H1 (cell line): Measurements from ENCODE around the gene THADA. TPM values are rescaled to one million over a fixed set of nuclear protein-coding genes. Genes with fewer than 3 reads are reported as not detected.

Experiments
- CTCF ChIA-PET: fragments of 300-600 bp; sonication (Branson Sonifier 250); formaldehyde crosslinking; loops from one replicate; lab custom pipeline; 2021; ENCODE audit not compliant: partially characterized antibody; lab: Charles Lee
- POLR2A ChIA-PET: fragments of 300-600 bp; sonication (Branson Sonifier 250); formaldehyde crosslinking; loops from one replicate; lab custom pipeline; 2021; ENCODE audit warnings: inconsistent platforms; ENCODE audit not compliant: partially characterized antibody; lab: Charles Lee
- DNase-seq, 2 experiments: peaks; one replicate each; pipeline versions ENCODE4 v3.0.0 to v3.0.0-alpha.2; 2010 to 2022; ENCODE audit warnings: low spot score in 2 of 2, low read depth in 1 of 2, mixed read lengths in 1 of 2
- FAIRE-seq: peaks from 2 replicates; lab custom pipeline; 2011; peaks lifted over from hg19 to GRCh38; lab: Jason Lieb, UNC
- H2AFZ ChIP-seq: 2 replicates; pipeline ENCODE4 v1.8.1; 2012; ENCODE audit warnings: low read length, inconsistent platforms
- H2AK5ac ChIP-seq: 2 replicates; pipeline ENCODE4 v1.6.1; 2013; ENCODE audit warnings: low read depth, low read length
- H2BK120ac ChIP-seq: replicated peaks from 2 replicates; pipeline ENCODE3; 2013; ENCODE audit warnings: low read depth, low read length, inconsistent platforms
- H2BK12ac ChIP-seq: 2 replicates; pipeline ENCODE4 v1.6.1; 2013; ENCODE audit warnings: low read depth, low read length
- H2BK15ac ChIP-seq: 2 replicates; pipeline ENCODE4 v1.6.1; 2013; ENCODE audit warnings: low read length
- H2BK20ac ChIP-seq: 2 replicates; pipeline ENCODE4 v1.6.1; 2013; ENCODE audit warnings: low read length
- H2BK5ac ChIP-seq: 2 replicates; pipeline ENCODE4 v1.6.1; 2013; ENCODE audit warnings: low read depth, low read length
- H3K14ac ChIP-seq: 2 replicates; pipeline ENCODE4 v1.6.1; 2013; ENCODE audit warnings: inconsistent platforms; ENCODE audit not compliant: insufficient read length
- H3K18ac ChIP-seq: 2 replicates; pipeline ENCODE4 v1.6.1; 2013; ENCODE audit warnings: low read length; ENCODE audit errors: extremely low read depth
- H3K23ac ChIP-seq: 2 replicates; pipeline ENCODE4 v1.6.1; 2013; ENCODE audit warnings: inconsistent platforms; ENCODE audit not compliant: insufficient read length
- H3K23me2 ChIP-seq: 2 replicates; pipeline ENCODE4 v1.6.1; 2013; ENCODE audit warnings: low read depth, low read length
- H3K27ac ChIP-seq: 2 replicates; pipeline ENCODE4 v1.6.1; 2011; ENCODE audit warnings: low read depth, low read length, inconsistent platforms
- H3K27me3 ChIP-seq, 4 experiments: replicated peaks in 1 of 4; 1 replicate in 1 of 4; 2 replicates in 3 of 4; pipeline versions ENCODE4 v1.6.1 to v1.8.1; 2011 to 2013; ENCODE audit warnings: low read length in 3 of 4, mild to moderate bottlenecking in 3 of 4, inconsistent platforms in 2 of 4, mixed read lengths in 2 of 4, moderate library complexity in 1 of 4; ENCODE audit not compliant: control insufficient read depth in 3 of 4, insufficient read depth in 3 of 4; ENCODE audit errors: extremely low read depth in 1 of 4
- H3K36me3 ChIP-seq, 4 experiments: 2 replicates each; pipeline versions ENCODE4 v1.6.1 to v1.8.1; 2011 to 2013; ENCODE audit warnings: mild to moderate bottlenecking in 4 of 4, low read length in 3 of 4, moderate library complexity in 2 of 4, control low read depth in 1 of 4, inconsistent platforms in 1 of 4; ENCODE audit not compliant: insufficient read depth in 4 of 4, control insufficient read depth in 2 of 4
- H3K4ac ChIP-seq: replicated peaks from 2 replicates; pipeline ENCODE3; 2013; ENCODE audit warnings: low read length, low read depth, mixed read lengths, inconsistent platforms; ENCODE audit not compliant: insufficient read length
- H3K4me1 ChIP-seq, 4 experiments: replicated peaks in 1 of 4; 1 replicate in 1 of 4; 2 replicates in 3 of 4; pipeline versions ENCODE4 v1.6.1 to v1.8.1; 2011 to 2013; ENCODE audit warnings: low read length in 3 of 4, inconsistent platforms in 2 of 4, mixed read lengths in 1 of 4; ENCODE audit not compliant: insufficient read depth in 4 of 4, control insufficient read depth in 3 of 4
- H3K4me2 ChIP-seq, 2 experiments: 2 replicates each; pipeline versions ENCODE4 v1.6.1 to v1.8.1; 2011 to 2013; ENCODE audit warnings: low read depth in 2 of 2, low read length in 2 of 2, control low read depth in 1 of 2, inconsistent platforms in 1 of 2, mild to moderate bottlenecking in 1 of 2; ENCODE audit not compliant: insufficient read depth in 1 of 2
- H3K4me3 ChIP-seq, 4 experiments: fragments of 200-600, 300-600 bp in 1 of 4; sonication (generic), shearing (Covaris generic), sonication (Bioruptor Twin) in 1 of 4; 2 replicates each; pipeline versions ENCODE4 v1.5.1 to v1.8.1; 2011 to 2016; ENCODE audit warnings: low read length in 4 of 4, low read depth in 3 of 4, control low read depth in 2 of 4, inconsistent platforms in 2 of 4, mild to moderate bottlenecking in 2 of 4, mixed read lengths in 1 of 4, moderate library complexity in 1 of 4; ENCODE audit not compliant: insufficient read depth in 2 of 4; ENCODE audit errors: extremely low read depth in 1 of 4
- H3K56ac ChIP-seq: replicated peaks from 2 replicates; pipeline ENCODE3; 2013; ENCODE audit warnings: low read depth, mild to moderate bottlenecking, mixed read lengths, low read length, inconsistent platforms; ENCODE audit not compliant: insufficient read length
- H3K79me1 ChIP-seq: 2 replicates; pipeline ENCODE4 v1.6.1; 2013; ENCODE audit warnings: low read depth, low read length, control low read depth
- H3K79me2 ChIP-seq, 2 experiments: 2 replicates each; pipeline versions ENCODE4 v1.6.1 to v1.8.1; 2012 to 2013; ENCODE audit warnings: low read length in 2 of 2, mild to moderate bottlenecking in 2 of 2, inconsistent platforms in 1 of 2; ENCODE audit not compliant: insufficient read depth in 2 of 2, control insufficient read depth in 1 of 2
- H3K9ac ChIP-seq, 4 experiments: replicated peaks in 1 of 4; 1 replicate in 1 of 4; 2 replicates in 3 of 4; pipeline versions ENCODE4 v1.6.1 to v1.8.1; 2011 to 2013; ENCODE audit warnings: low read depth in 3 of 4, low read length in 3 of 4, control low read depth in 2 of 4, mild to moderate bottlenecking in 2 of 4, moderate library complexity in 2 of 4, inconsistent platforms in 1 of 4; ENCODE audit errors: extremely low read depth in 1 of 4
- H3K9me3 ChIP-seq, 2 experiments: 2 replicates each; pipeline versions ENCODE4 v1.6.1 to v1.8.1; 2012 to 2013; ENCODE audit warnings: mild to moderate bottlenecking in 2 of 2, moderate library complexity in 2 of 2, control low read depth in 1 of 2, inconsistent platforms in 1 of 2, low read depth in 1 of 2, low read length in 1 of 2, mixed read lengths in 1 of 2; ENCODE audit not compliant: insufficient read depth in 2 of 2
- H4K20me1 ChIP-seq, 2 experiments: replicated peaks in 1 of 2; 2 replicates each; pipeline versions ENCODE3 to v1.8.1; 2011 to 2013; ENCODE audit warnings: inconsistent platforms in 2 of 2, low read length in 2 of 2, mild to moderate bottlenecking in 1 of 2; ENCODE audit not compliant: insufficient read depth in 2 of 2, control insufficient read depth in 1 of 2
- H4K5ac ChIP-seq: 2 replicates; pipeline ENCODE4 v1.6.1; 2013; ENCODE audit warnings: low read length, low read depth, mixed read lengths, inconsistent platforms; ENCODE audit not compliant: insufficient read length
- H4K8ac ChIP-seq: 2 replicates; pipeline ENCODE4 v1.8.0; 2013; ENCODE audit warnings: mild to moderate bottlenecking, moderate library complexity, low read length, inconsistent platforms; ENCODE audit not compliant: insufficient read depth; ENCODE audit errors: extremely low read depth
- H4K91ac ChIP-seq: replicated peaks from 2 replicates; pipeline ENCODE3; 2013; ENCODE audit warnings: low read length, mixed read lengths, inconsistent platforms; ENCODE audit not compliant: insufficient read length
- SAP30 ChIP-seq: fragments of 300-600 bp; sonication (generic); IDR thresholded peaks from 2 replicates; pipeline ENCODE4 v1.7.1; 2012; ENCODE audit warnings: low read length, moderate library complexity, mild to moderate bottlenecking, inconsistent platforms; ENCODE audit not compliant: insufficient read depth, insufficient replicate concordance
- SIX5 ChIP-seq: IDR thresholded peaks from 2 replicates; pipeline ENCODE4 v1.6.1; 2011; ENCODE audit warnings: mild to moderate bottlenecking, low read depth, low read length
- WGBS, 2 experiments: shearing (Covaris generic) in 1 of 2; methylation state at CpG; one replicate each; pipeline versions ENCODE4 v1.1.6 to v1.1.7; 2013 to 2015; ENCODE audit warnings: low lambda C conversion rate in 2 of 2, mixed read lengths in 2 of 2, inconsistent platforms in 1 of 2, low coverage in 1 of 2, missing lambda C conversion rate in 1 of 2; ENCODE audit not compliant: insufficient replicate concordance in 2 of 2, insufficient coverage in 1 of 2, insufficient read length in 1 of 2; ENCODE audit errors: extremely low coverage in 1 of 2, missing lambda C conversion rate in 1 of 2; 5-methylcytosine and 5-hydroxymethylcytosine counted together
- polyA plus RNA-seq, 7 experiments: library from polyadenylated mRNA; depleted of rRNA in 3 of 7; stranded (reverse) in 5 of 7; unstranded in 2 of 7; fragments of >200 nt in 5 of 7; fragments of 200-250 nt in 2 of 7; gene quantifications; 1 replicate in 5 of 7; 2 replicates in 1 of 7; 4 replicates in 1 of 7; pipeline versions ENCODE4 v1.2.1 to v1.2.3, GENCODE V29; 2011 to 2013; ENCODE audit warnings: missing spikeins in 2 of 7, mixed read lengths in 2 of 7
- total RNA-seq: library from RNA; stranded (reverse); fragmentation: NEBNext Ultra II Directional; extraction: Animal tissue kit (Norgen Biotek cat#: 25700); gene quantifications from 2 replicates; pipeline ENCODE4 v1.2.1, GENCODE V29; 2021

The THADA gene
- total and polyA plus RNA-seq, 2 of the 8 experiments (the other 6 are each of a cell fraction or from before 2014, with no cell fraction given) = 22.4 to 26.8 TPM

DNA sequence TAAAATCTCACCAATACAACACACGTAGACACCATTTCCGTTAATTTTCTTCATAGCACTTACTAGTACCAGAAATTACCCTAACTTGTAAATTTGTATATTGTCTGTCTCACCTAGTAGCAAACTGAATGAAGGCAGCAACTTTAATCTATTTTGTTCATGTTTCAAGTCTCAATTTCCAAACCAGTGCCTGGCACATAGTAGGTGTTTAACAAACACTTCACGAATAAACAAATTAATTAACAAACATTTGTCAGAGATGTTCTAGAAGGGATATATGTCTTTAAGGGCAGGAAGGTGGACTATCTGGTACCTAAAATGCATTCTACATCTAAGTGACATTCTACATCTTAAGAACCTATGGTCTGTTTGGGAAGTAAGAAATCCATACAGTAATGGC lies 963 bp downstream of the THADA start:
- FAIRE-seq = no peak
- Histone ChIP-seq H3K9me3 (no peaks in the 10 kb centered on the region), H3K56ac (no peak overlapping the region), H3K23ac (no peak overlapping the region), H2BK12ac (no peak overlapping the region), H3K27ac (no peak overlapping the region), H2AK5ac (no peak overlapping the region), H3K14ac (no peak overlapping the region), H3K9ac (peak overlapping the region in 1 of 4 experiments; percentile 91; a peak in 3 of 7 replicates), H4K8ac (no peak overlapping the region), H3K4me3 (peak overlapping the region; percentile 85 to 90 (median 89); a peak in 7 of 8 replicates), H4K5ac (no peak overlapping the region), H4K91ac (no peak overlapping the region), H3K27me3 (no peaks in the 10 kb centered on the region), H3K4ac (no peak overlapping the region), H3K23me2 (peaks cover 6% of the 10 kb centered on the region), H2AFZ (no peak overlapping the region), H2BK5ac (no peak overlapping the region), H3K79me1 (no peaks in the 10 kb centered on the region), H2BK120ac (no peak overlapping the region), H2BK15ac (no peak overlapping the region), H3K4me1 (peaks cover 0 to 6% (median 0%) of the 10 kb centered on the region in 4 experiments; a peak in 2 of 7 replicates), H3K79me2 (peaks cover 0 to 13% of the 10 kb centered on the region in 2 experiments; a peak in 2 of 4 replicates), H4K20me1 (no peaks in the 10 kb centered on the region), H3K18ac (no peak overlapping the region), H3K4me2 (peak overlapping the region; percentile 91 to 94), H3K36me3 (peaks cover 2 to 9% (median 5%) of the 10 kb centered on the region in 4 experiments; a peak in 5 of 8 replicates), H2BK20ac (no peak overlapping the region)
- WGBS, 2 experiments = 81 to 100% methylated on average over 2 to 3 of the region's 3 CpGs
- POLR2A ChIA-PET = no interaction called here
- TF ChIP-seq SAP30 (no peak), SIX5 (no peak)
- CTCF ChIA-PET = interaction anchor here (0.8 to 4.9 kb wide), 3 partner anchors 15 to 18 kb away, joined by 3 to 46 read pairs (median 16); no protein-coding TSS in a partner anchor
- no peak for DNase-seq
